Endothelial cell of umbilical vein (primary cell): ENCODE results near the gene DGAT2.

Source experiments
- EZH2 ChIP-seq: IDR thresholded peaks from 2 replicates; pipeline ENCODE4 v1.6.1; 2012; ENCODE audit warnings: borderline replicate concordance, low read depth, mild to moderate bottlenecking, moderate library complexity, low read length, inconsistent platforms; ENCODE audit not compliant: severe bottlenecking
- FOS ChIP-seq: IDR thresholded peaks from 2 replicates; pipeline ENCODE4 v1.6.1; 2011; ENCODE audit warnings: mild to moderate bottlenecking, low read length, moderate library complexity, borderline replicate concordance; ENCODE audit not compliant: insufficient read depth
- GATA2 ChIP-seq: IDR thresholded peaks from 2 replicates; pipeline ENCODE4 v1.7.0; 2011; ENCODE audit warnings: low read depth, mild to moderate bottlenecking, moderate library complexity, mixed read lengths, low read length; ENCODE audit not compliant: insufficient read length, insufficient read depth
- JUN ChIP-seq: IDR thresholded peaks from 2 replicates; pipeline ENCODE4 v1.6.1; 2011; ENCODE audit warnings: borderline replicate concordance, low read depth; ENCODE audit not compliant: insufficient read length, insufficient read depth
- MYC ChIP-seq: IDR thresholded peaks from one replicate; pipeline ENCODE4 v1.6.1; 2011; ENCODE audit warnings: mild to moderate bottlenecking, low read depth, low read length
- POLR2A ChIP-seq: IDR thresholded peaks from 2 replicates; pipeline ENCODE4 v1.6.1; 2012; ENCODE audit warnings: low read depth, mild to moderate bottlenecking, control low read depth, low read length
- POLR2AphosphoS5 ChIP-seq: IDR thresholded peaks from 2 replicates; pipeline ENCODE4 v1.6.1; 2012; ENCODE audit warnings: low read depth, mild to moderate bottlenecking, control low read depth, low read length, moderate library complexity; ENCODE audit not compliant: insufficient read depth
- TF ChIP-seq, protein P1 (sequence below), 2 donors: IDR thresholded peaks; 1 replicate in 1 of 2; 2 replicates in 1 of 2; pipeline ENCODE4 v1.5.1; 2011; ENCODE audit warnings: low read length in 2 of 2, mild to moderate bottlenecking in 2 of 2, moderate library complexity in 2 of 2, control low read depth in 1 of 2, inconsistent platforms in 1 of 2, low read depth in 1 of 2; ENCODE audit not compliant: insufficient read depth in 1 of 2; ENCODE audit errors: extremely low read depth in 1 of 2
- TF ChIP-seq, protein P2 (sequence below): IDR thresholded peaks from 2 replicates; pipeline ENCODE4 v1.6.1; 2011; ENCODE audit not compliant: insufficient read depth, insufficient read length

GRCh38 chr11:75850787-75851186, 82.2 kb downstream of the DGAT2 start:
- TF ChIP-seq, protein P1, sequence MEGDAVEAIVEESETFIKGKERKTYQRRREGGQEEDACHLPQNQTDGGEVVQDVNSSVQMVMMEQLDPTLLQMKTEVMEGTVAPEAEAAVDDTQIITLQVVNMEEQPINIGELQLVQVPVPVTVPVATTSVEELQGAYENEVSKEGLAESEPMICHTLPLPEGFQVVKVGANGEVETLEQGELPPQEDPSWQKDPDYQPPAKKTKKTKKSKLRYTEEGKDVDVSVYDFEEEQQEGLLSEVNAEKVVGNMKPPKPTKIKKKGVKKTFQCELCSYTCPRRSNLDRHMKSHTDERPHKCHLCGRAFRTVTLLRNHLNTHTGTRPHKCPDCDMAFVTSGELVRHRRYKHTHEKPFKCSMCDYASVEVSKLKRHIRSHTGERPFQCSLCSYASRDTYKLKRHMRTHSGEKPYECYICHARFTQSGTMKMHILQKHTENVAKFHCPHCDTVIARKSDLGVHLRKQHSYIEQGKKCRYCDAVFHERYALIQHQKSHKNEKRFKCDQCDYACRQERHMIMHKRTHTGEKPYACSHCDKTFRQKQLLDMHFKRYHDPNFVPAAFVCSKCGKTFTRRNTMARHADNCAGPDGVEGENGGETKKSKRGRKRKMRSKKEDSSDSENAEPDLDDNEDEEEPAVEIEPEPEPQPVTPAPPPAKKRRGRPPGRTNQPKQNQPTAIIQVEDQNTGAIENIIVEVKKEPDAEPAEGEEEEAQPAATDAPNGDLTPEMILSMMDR (IDR thresholded peaks at IDR 0.05; ENCODE audit: extremely low read depth in 1 of 2, insufficient read depth in 1 of 2, low read depth in 1 of 2, low read length in 2 of 2) = no peak
- TF ChIP-seq EZH2 (no peak), JUN (no peak), POLR2A (no peak), POLR2AphosphoS5 (no peak), FOS (no peak), MYC (no peak), GATA2 (no peak)
- TF ChIP-seq, protein P2, sequence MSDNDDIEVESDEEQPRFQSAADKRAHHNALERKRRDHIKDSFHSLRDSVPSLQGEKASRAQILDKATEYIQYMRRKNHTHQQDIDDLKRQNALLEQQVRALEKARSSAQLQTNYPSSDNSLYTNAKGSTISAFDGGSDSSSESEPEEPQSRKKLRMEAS = no peak
